OCI-LY1 (cell line): ENCODE results near the gene RAB11FIP4.

ENCODE experiments used
- H2AFZ ChIP-seq: fragments of 200-600 bp; sonication (generic), shearing (Covaris generic); 2 replicates; pipeline ENCODE4 v1.6.0; 2014; ENCODE audit warnings: antibody characterized with exemption, mild to moderate bottlenecking, low read length
- H3F3A ChIP-seq: fragments of 200-600 bp; sonication (generic), shearing (Covaris generic); 2 replicates; pipeline ENCODE4 v1.6.0; 2014; ENCODE audit warnings: mild to moderate bottlenecking, antibody characterized with exemption, low read length, moderate library complexity; ENCODE audit not compliant: insufficient read depth
- H3K27ac ChIP-seq: fragments of 200-600 bp; sonication (generic); 2 replicates; pipeline ENCODE4 v1.5.1; 2014; ENCODE audit warnings: low read length, mixed run types, mild to moderate bottlenecking, low read depth; ENCODE audit not compliant: poor library complexity, severe bottlenecking
- H3K27me3 ChIP-seq: fragments of 200-600 bp; sonication (generic); 2 replicates; pipeline ENCODE4 v1.6.0; 2014; ENCODE audit warnings: antibody characterized with exemption, mild to moderate bottlenecking, low read length, moderate library complexity; ENCODE audit not compliant: insufficient read depth
- H3K36me3 ChIP-seq: fragments of 200-600 bp; sonication (generic); 2 replicates; pipeline ENCODE4 v1.6.1; 2014; ENCODE audit warnings: mild to moderate bottlenecking, antibody characterized with exemption, low read length, moderate library complexity, mixed read lengths; ENCODE audit not compliant: insufficient read depth
- H3K4me1 ChIP-seq: fragments of 200-600 bp; sonication (generic); 2 replicates; pipeline ENCODE4 v1.5.1; 2014; ENCODE audit warnings: mild to moderate bottlenecking, low read length, moderate library complexity; ENCODE audit not compliant: insufficient read depth, severe bottlenecking
- H3K4me2 ChIP-seq: fragments of 200-600 bp; sonication (generic), shearing (Covaris generic); 2 replicates; pipeline ENCODE4 v1.6.1; 2014; ENCODE audit warnings: low read length
- H3K4me3 ChIP-seq: fragments of 200-600 bp; sonication (generic); 2 replicates; pipeline ENCODE4 v1.5.1; 2014; ENCODE audit warnings: low read length, low read depth, mild to moderate bottlenecking, mixed read lengths; ENCODE audit not compliant: poor library complexity, severe bottlenecking
- H3K79me2 ChIP-seq: fragments of 200-600 bp; shearing (Covaris generic); 2 replicates; pipeline ENCODE4 v1.6.1; 2016; ENCODE audit warnings: mixed run types, low read length, mixed read lengths; ENCODE audit not compliant: insufficient read depth
- H3K9ac ChIP-seq: fragments of 200-600 bp; sonication (generic), shearing (Covaris generic); 2 replicates; pipeline ENCODE4 v1.6.1; 2014; ENCODE audit warnings: mild to moderate bottlenecking, low read length, mixed read lengths
- H3K9me2 ChIP-seq: fragments of 200-600 bp; sonication (generic), shearing (Covaris generic); 2 replicates; pipeline ENCODE4 v1.6.1; 2014; ENCODE audit warnings: low read depth, mild to moderate bottlenecking, low read length, mixed read lengths
- H3K9me3 ChIP-seq: fragments of 200-600 bp; shearing (Covaris generic); 2 replicates; pipeline ENCODE4 v1.6.1; 2014; ENCODE audit warnings: low read length, mixed read lengths
- H4K20me1 ChIP-seq: fragments of 200-600 bp; sonication (generic), shearing (Covaris generic); 2 replicates; pipeline ENCODE4 v1.6.0; 2016; ENCODE audit warnings: mild to moderate bottlenecking, low read length; ENCODE audit not compliant: insufficient read depth
- EZH2 ChIP-seq: fragments of 200-600 bp; sonication (generic), shearing (Covaris generic); IDR thresholded peaks from 2 replicates; pipeline ENCODE4 v1.8.0; 2017; ENCODE audit warnings: borderline replicate concordance, mixed run types, mild to moderate bottlenecking, antibody characterized with exemption, low read length, moderate library complexity, mixed read lengths
- TF ChIP-seq, protein P1 (sequence below): fragments of 200-600 bp; sonication (generic), shearing (Covaris generic); IDR thresholded peaks from 2 replicates; pipeline ENCODE4 v1.5.1; 2017; ENCODE audit warnings: mild to moderate bottlenecking, antibody characterized with exemption, low read length, moderate library complexity, mixed read lengths

RAB11FIP4 gene

DNA sequence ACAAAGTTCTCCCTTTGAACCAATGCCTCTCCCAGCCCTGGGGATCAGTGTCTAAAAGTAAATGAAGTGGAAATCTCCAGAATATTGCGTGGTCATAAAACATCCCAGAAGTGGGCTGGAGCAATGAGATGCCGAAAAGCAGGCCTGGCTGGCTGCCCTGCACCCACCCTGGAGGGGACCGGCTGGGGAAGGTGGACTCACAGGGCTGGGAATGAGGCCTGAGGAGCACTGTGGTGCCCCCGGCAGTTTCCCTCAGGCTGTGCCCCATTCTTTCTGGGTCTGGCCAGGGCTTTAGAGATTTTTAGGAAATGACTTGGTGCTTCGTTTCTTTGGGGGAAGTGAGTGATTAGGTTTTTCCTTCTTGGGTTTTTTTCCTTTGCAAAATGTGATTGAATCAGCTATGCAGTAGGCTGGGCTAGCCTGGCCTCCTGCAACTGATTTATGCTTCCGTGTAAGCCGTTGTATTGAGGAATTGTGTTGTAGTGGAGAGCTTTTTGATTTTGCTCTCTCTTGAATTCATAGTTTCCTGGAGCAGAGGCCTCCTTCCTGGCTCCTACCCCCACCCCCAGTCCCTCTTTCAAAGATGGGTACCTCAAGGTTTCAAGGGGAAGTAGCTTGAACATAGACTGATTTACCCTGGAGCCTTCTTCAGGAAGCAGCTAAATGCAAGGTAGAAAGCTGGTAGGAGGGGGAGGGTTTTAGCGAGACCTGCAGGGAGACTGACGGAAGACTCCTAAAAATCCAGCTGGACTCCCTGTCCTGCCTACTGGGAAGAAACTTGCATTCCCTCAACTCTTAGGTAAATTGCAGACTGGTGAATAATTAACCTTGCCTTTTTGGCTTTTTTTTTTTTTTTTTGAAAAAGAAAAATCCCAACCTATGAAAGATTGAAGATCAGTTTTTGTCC, 170.2 kb downstream of the RAB11FIP4 start:
- Histone ChIP-seq H3K4me2 (no peak overlapping the region), H2AFZ (no peak overlapping the region), H3K79me2 (no peaks in the 10 kb centered on the region), H3K4me1 (peaks cover 11% of the 10 kb centered on the region), H3K36me3 (no peaks in the 10 kb centered on the region), H3K9me3 (no peaks in the 10 kb centered on the region), H3K4me3 (no peak overlapping the region), H3F3A (no peaks in the 10 kb centered on the region), H3K9me2 (no peaks in the 10 kb centered on the region), H3K27me3 (0 out of 2 replicates have a peak, but pooled peaks cover 11% of the 10 kb centered on the region), H3K9ac (no peak overlapping the region), H4K20me1 (no peaks in the 10 kb centered on the region), H3K27ac (no peak overlapping the region)
- no peak for TF ChIP-seq EZH2
- TF ChIP-seq, protein P1, sequence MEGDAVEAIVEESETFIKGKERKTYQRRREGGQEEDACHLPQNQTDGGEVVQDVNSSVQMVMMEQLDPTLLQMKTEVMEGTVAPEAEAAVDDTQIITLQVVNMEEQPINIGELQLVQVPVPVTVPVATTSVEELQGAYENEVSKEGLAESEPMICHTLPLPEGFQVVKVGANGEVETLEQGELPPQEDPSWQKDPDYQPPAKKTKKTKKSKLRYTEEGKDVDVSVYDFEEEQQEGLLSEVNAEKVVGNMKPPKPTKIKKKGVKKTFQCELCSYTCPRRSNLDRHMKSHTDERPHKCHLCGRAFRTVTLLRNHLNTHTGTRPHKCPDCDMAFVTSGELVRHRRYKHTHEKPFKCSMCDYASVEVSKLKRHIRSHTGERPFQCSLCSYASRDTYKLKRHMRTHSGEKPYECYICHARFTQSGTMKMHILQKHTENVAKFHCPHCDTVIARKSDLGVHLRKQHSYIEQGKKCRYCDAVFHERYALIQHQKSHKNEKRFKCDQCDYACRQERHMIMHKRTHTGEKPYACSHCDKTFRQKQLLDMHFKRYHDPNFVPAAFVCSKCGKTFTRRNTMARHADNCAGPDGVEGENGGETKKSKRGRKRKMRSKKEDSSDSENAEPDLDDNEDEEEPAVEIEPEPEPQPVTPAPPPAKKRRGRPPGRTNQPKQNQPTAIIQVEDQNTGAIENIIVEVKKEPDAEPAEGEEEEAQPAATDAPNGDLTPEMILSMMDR = no peak

DNA sequence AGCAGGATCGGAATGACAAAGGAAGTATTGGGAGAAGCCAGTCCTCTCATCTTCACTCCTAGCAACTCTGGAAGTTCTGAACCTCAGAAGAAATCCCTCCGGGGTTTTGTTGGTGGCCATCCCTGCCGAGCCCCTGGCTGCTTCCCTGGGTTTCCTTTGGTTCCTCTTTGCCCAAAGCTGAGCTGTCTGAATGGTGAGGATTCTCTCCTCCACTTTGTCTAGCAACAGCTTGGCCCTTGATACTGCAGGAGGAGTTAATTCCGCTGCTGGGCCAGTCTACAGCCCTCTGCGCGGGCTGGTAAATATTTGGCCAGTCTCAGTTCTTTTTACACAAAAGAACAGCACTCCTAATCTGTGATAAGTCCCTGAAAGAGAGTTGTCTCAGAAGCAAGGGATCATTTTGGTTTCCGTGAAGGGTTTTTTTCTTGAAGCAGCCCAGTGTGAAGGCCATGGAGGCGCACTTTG, 170.9 kb downstream of the RAB11FIP4 start:
- H3K79me2 ChIP-seq = no peaks in the 10 kb centered on the region
- H3K9ac ChIP-seq = no peak overlapping the region
- no peaks in the 10 kb centered on the region for H3F3A ChIP-seq
- H2AFZ ChIP-seq = no peak overlapping the region
- no peaks in the 10 kb centered on the region for H3K36me3 ChIP-seq
- H3K9me2 ChIP-seq = no peaks in the 10 kb centered on the region
- H3K4me3 ChIP-seq = no peak overlapping the region
- H4K20me1 ChIP-seq = no peaks in the 10 kb centered on the region
- peaks cover 11% of the 10 kb centered on the region for H3K4me1 ChIP-seq
- H3K4me2 ChIP-seq = no peak overlapping the region
- TF ChIP-seq EZH2 = no peak
- TF ChIP-seq, protein P1 = no peak
- 0 out of 2 replicates have a peak, but pooled peaks cover 11% of the 10 kb centered on the region for H3K27me3 ChIP-seq
- no peak overlapping the region for H3K27ac ChIP-seq
- no peaks in the 10 kb centered on the region for H3K9me3 ChIP-seq

DNA sequence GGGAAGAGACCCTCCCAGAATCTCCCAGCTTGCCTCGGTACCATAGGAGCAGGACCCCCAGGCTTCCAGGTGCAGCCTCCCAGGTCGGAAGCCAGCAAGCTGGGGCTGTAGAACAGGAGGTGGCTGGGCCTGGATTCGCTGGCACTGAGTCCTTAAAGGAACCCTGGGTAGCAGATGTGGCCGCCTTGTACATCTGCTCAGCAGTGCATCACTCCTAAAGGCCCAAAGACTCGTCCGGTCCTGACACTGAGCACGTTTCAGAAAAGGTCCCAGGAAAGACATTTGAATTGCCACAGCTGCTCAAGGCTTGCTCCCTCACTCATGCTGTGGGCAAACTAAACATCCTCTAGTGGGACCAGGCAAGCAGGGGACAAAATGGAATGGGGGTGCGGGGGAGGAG, 172.8 kb downstream of the RAB11FIP4 start:
- Histone ChIP-seq H4K20me1 (no peaks in the 10 kb centered on the region), H3K27ac (no peak overlapping the region), H3K36me3 (no peaks in the 10 kb centered on the region), H3K9ac (no peak overlapping the region), H3K79me2 (no peaks in the 10 kb centered on the region), H3K9me3 (no peaks in the 10 kb centered on the region), H3K4me1 (peaks cover 5% of the 10 kb centered on the region), H3K27me3 (0 out of 2 replicates have a peak, but pooled peaks cover 5% of the 10 kb centered on the region), H2AFZ (no peak overlapping the region), H3K9me2 (no peaks in the 10 kb centered on the region), H3F3A (no peaks in the 10 kb centered on the region), H3K4me2 (no peak overlapping the region), H3K4me3 (no peak overlapping the region)
- TF ChIP-seq EZH2 = no peak
- TF ChIP-seq, protein P1 = no peak
